ENCODE measurements around the gene LRCH4.

DNA sequence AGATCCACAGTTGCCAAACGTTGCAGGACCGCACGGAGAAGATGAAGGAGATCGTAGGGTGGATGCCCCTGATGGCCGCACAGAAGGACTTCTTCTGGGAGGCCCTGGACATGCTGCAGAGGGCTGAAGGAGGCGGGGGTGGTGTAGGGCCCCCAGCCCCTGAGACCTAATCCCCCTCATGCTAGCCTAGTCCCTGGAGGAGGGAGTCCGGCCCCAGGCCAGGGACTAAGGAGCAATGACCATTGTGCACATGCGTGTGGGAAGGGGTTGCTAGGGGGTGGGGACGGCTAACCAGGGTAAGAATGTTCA is 14.8 kb upstream of the LRCH4 start:
- no peak for TF ChIP-seq POLR2AphosphoS5 (IDR thresholded peaks at IDR 0.05)
- TF ChIP-seq, protein P1, sequence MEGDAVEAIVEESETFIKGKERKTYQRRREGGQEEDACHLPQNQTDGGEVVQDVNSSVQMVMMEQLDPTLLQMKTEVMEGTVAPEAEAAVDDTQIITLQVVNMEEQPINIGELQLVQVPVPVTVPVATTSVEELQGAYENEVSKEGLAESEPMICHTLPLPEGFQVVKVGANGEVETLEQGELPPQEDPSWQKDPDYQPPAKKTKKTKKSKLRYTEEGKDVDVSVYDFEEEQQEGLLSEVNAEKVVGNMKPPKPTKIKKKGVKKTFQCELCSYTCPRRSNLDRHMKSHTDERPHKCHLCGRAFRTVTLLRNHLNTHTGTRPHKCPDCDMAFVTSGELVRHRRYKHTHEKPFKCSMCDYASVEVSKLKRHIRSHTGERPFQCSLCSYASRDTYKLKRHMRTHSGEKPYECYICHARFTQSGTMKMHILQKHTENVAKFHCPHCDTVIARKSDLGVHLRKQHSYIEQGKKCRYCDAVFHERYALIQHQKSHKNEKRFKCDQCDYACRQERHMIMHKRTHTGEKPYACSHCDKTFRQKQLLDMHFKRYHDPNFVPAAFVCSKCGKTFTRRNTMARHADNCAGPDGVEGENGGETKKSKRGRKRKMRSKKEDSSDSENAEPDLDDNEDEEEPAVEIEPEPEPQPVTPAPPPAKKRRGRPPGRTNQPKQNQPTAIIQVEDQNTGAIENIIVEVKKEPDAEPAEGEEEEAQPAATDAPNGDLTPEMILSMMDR (IDR thresholded peaks at IDR 0.05), result no peak
- TF ChIP-seq EP300 (IDR thresholded peaks at IDR 0.05), result no peak
- TF ChIP-seq POLR2A (IDR thresholded peaks at IDR 0.05), result no peak
